Panc1 (cell line): Measurements from ENCODE around the gene RMDN3.

Experiments
- CTCF ChIP-seq: fragments of 450-650 bp; IDR thresholded peaks from 2 replicates; pipeline ENCODE4 v1.5.1; 2017; ENCODE audit warnings: mild to moderate bottlenecking
- POLR2AphosphoS5 ChIP-seq: IDR thresholded peaks from 2 replicates; pipeline ENCODE4 v1.6.1; 2012; ENCODE audit warnings: mild to moderate bottlenecking, low read depth, low read length, moderate library complexity

- TF ChIP-seq CTCF (no peak), POLR2AphosphoS5 (no peak)
Measured at GRCh38 chr15:40785814-40786213, 30.8 kb upstream of the RMDN3 start.
